Endothelial cell of umbilical vein (primary cell): ENCODE results near the gene GAS2L3. TPM values are rescaled to one million over a fixed set of nuclear protein-coding genes. Genes with fewer than 3 reads are reported as not detected.

ENCODE experiments used
- BruUV-seq: library from RNA; stranded (reverse); fragments of 400-500 nt; replicated peaks from 2 replicates; lab custom pipeline; 2021; lab: Mats Ljungman, UMichigan
- CTCF ChIA-PET: fragments of 300-600, 350-600 bp; sonication (Branson Sonifier 250); formaldehyde crosslinking; loops from one replicate; lab custom pipeline; 2021; ENCODE audit warnings: antibody characterized with exemption, inconsistent platforms; lab: Charles Lee
- POLR2A ChIA-PET: fragments of 300-600, 350-600 bp; sonication (Branson Sonifier 250); formaldehyde crosslinking; loops from one replicate; lab custom pipeline; 2021; ENCODE audit warnings: antibody characterized with exemption, inconsistent platforms; lab: Charles Lee
- DNase-seq: peaks from one replicate; pipeline ENCODE4 v3.0.0-alpha.2; 2011; ENCODE audit warnings: low read depth, low spot score
- FAIRE-seq: peaks from 2 replicates; lab custom pipeline; 2011; peaks lifted over from hg19 to GRCh38; lab: Jason Lieb, UNC
- H2AFZ ChIP-seq: 2 replicates; pipeline ENCODE4 v1.6.0; 2012; ENCODE audit warnings: low read depth, low read length, control low read depth, inconsistent platforms
- H3K27ac ChIP-seq: 2 replicates; pipeline ENCODE4 v1.5.1; 2011; ENCODE audit warnings: low read depth, mild to moderate bottlenecking, control low read depth, low read length, moderate library complexity; ENCODE audit not compliant: insufficient read depth
- H3K27me3 ChIP-seq, 2 experiments: 2 replicates each; pipeline versions ENCODE4 v1.6.0 to v1.6.1; 2011; ENCODE audit warnings: low read length in 2 of 2, mixed read lengths in 1 of 2; ENCODE audit not compliant: control insufficient read depth in 2 of 2, insufficient read depth in 2 of 2
- H3K36me3 ChIP-seq, 2 experiments: 2 replicates in 1 of 2; 3 replicates in 1 of 2; pipeline ENCODE4 v1.5.1; 2011; ENCODE audit warnings: low read length in 2 of 2, mild to moderate bottlenecking in 1 of 2, moderate library complexity in 1 of 2; ENCODE audit not compliant: control insufficient read depth in 2 of 2, insufficient read depth in 2 of 2; ENCODE audit errors: extremely low read depth in 1 of 2
- H3K4me1 ChIP-seq: 3 replicates; pipeline ENCODE4 v1.5.1; 2011; ENCODE audit warnings: mild to moderate bottlenecking, low read length; ENCODE audit not compliant: control insufficient read depth, insufficient read depth; ENCODE audit errors: extremely low read depth
- H3K4me2 ChIP-seq: 2 replicates; pipeline ENCODE4 v1.6.1; 2011; ENCODE audit warnings: low read length, control low read depth, mixed read lengths; ENCODE audit not compliant: insufficient read depth
- H3K4me3 ChIP-seq, 3 experiments: fragments of 200-600 bp in 1 of 3; sonication (generic), shearing (Covaris generic) in 1 of 3; replicated peaks in 1 of 3; 2 replicates each; pipeline ENCODE4 v1.5.1; 2011 to 2016; ENCODE audit warnings: control low read depth in 3 of 3, low read length in 3 of 3, mild to moderate bottlenecking in 2 of 3, inconsistent platforms in 1 of 3, low read depth in 1 of 3, moderate library complexity in 1 of 3; ENCODE audit not compliant: insufficient read depth in 1 of 3
- H3K79me2 ChIP-seq: 2 replicates; pipeline ENCODE4 v1.6.0; 2012; ENCODE audit warnings: low read length, inconsistent platforms; ENCODE audit not compliant: control insufficient read depth, insufficient read depth
- H3K9ac ChIP-seq: replicated peaks from 2 replicates; pipeline ENCODE3; 2011; ENCODE audit warnings: low read length, control low read depth; ENCODE audit not compliant: insufficient read depth; ENCODE audit errors: extremely low read depth
- H3K9me1 ChIP-seq: replicated peaks from 3 replicates; pipeline ENCODE4 v1.6.0; 2011; ENCODE audit warnings: mild to moderate bottlenecking, low read length; ENCODE audit not compliant: control insufficient read depth, insufficient read depth; ENCODE audit errors: extremely low read depth
- H3K9me3 ChIP-seq: replicated peaks from 2 replicates; pipeline ENCODE4 v1.5.1; 2012; ENCODE audit warnings: low read length, inconsistent platforms; ENCODE audit not compliant: control insufficient read depth, insufficient read depth
- H4K20me1 ChIP-seq: replicated peaks from 2 replicates; pipeline ENCODE3; 2011; ENCODE audit warnings: mild to moderate bottlenecking, low read length; ENCODE audit not compliant: control insufficient read depth, insufficient read depth; ENCODE audit errors: extremely low read depth
- CTCF ChIP-seq, 2 donors: IDR thresholded peaks; 1 replicate in 1 of 2; 2 replicates in 1 of 2; pipeline ENCODE4 v1.5.1; 2011; ENCODE audit warnings: low read length in 2 of 2, mild to moderate bottlenecking in 2 of 2, moderate library complexity in 2 of 2, control low read depth in 1 of 2, inconsistent platforms in 1 of 2, low read depth in 1 of 2; ENCODE audit not compliant: insufficient read depth in 1 of 2; ENCODE audit errors: extremely low read depth in 1 of 2
- EZH2 ChIP-seq: IDR thresholded peaks from 2 replicates; pipeline ENCODE4 v1.6.1; 2012; ENCODE audit warnings: borderline replicate concordance, low read depth, mild to moderate bottlenecking, moderate library complexity, low read length, inconsistent platforms; ENCODE audit not compliant: severe bottlenecking
- FOS ChIP-seq: IDR thresholded peaks from 2 replicates; pipeline ENCODE4 v1.6.1; 2011; ENCODE audit warnings: mild to moderate bottlenecking, low read length, moderate library complexity, borderline replicate concordance; ENCODE audit not compliant: insufficient read depth
- GATA2 ChIP-seq: IDR thresholded peaks from 2 replicates; pipeline ENCODE4 v1.7.0; 2011; ENCODE audit warnings: low read depth, mild to moderate bottlenecking, moderate library complexity, mixed read lengths, low read length; ENCODE audit not compliant: insufficient read length, insufficient read depth
- JUN ChIP-seq: IDR thresholded peaks from 2 replicates; pipeline ENCODE4 v1.6.1; 2011; ENCODE audit warnings: borderline replicate concordance, low read depth; ENCODE audit not compliant: insufficient read length, insufficient read depth
- MAX ChIP-seq: IDR thresholded peaks from 2 replicates; pipeline ENCODE4 v1.6.1; 2011; ENCODE audit not compliant: insufficient read depth, insufficient read length
- MYC ChIP-seq: IDR thresholded peaks from one replicate; pipeline ENCODE4 v1.6.1; 2011; ENCODE audit warnings: mild to moderate bottlenecking, low read depth, low read length
- POLR2A ChIP-seq: IDR thresholded peaks from 2 replicates; pipeline ENCODE4 v1.6.1; 2012; ENCODE audit warnings: low read depth, mild to moderate bottlenecking, control low read depth, low read length
- POLR2AphosphoS5 ChIP-seq: IDR thresholded peaks from 2 replicates; pipeline ENCODE4 v1.6.1; 2012; ENCODE audit warnings: low read depth, mild to moderate bottlenecking, control low read depth, low read length, moderate library complexity; ENCODE audit not compliant: insufficient read depth
- dilution Hi-C: fragments of 300-500 bp; cut with MboI; formaldehyde crosslinking; loops from one replicate; pipeline ENCODE4 v1.15.0; 2019; ENCODE audit warnings: low sequenced_read_pairs; ENCODE audit not compliant: extremely low pct_ligation_motif_present
- intact Hi-C: fragments of 100-400 bp; cut with micrococcal nuclease; formaldehyde crosslinking; loops from one replicate; pipeline ENCODE4 v1.10.0; 2022
- polyA plus RNA-seq, 4 experiments: library from polyadenylated mRNA; depleted of rRNA in 3 of 4; stranded (reverse) in 3 of 4; unstranded in 1 of 4; fragments of >200 nt; gene quantifications; 2 replicates each; pipeline versions ENCODE4 v1.2.1 to v1.2.3, GENCODE V29; 2011 to 2012; ENCODE audit warnings: missing spikeins in 1 of 4
- total RNA-seq: library from RNA; stranded (reverse); gene quantifications from 2 replicates; pipeline ENCODE4 v1.2.3, GENCODE V29; 2021

The GAS2L3 gene
- total and polyA plus RNA-seq, 2 donors (not counting 3 experiments of a cell fraction or from before 2014, with no cell fraction given): 6.5 to 47.1 TPM

GRCh38 chr12:100608776-100609175 lies 35.3 kb downstream of the GAS2L3 start:
- no TSS peak for BruUV-seq
- dilution Hi-C loops (no loop called here), intact Hi-C loops (no loop called here)
- CTCF ChIA-PET: interaction anchor here (1.9 kb wide), 1 partner anchor 15 kb away, joined by 8 read pairs; no protein-coding TSS in a partner anchor
- TF ChIP-seq POLR2AphosphoS5 (no peak), FOS (no peak), MAX (no peak), MYC (no peak), JUN (no peak), GATA2 (no peak), EZH2 (no peak), CTCF (IDR thresholded peaks at IDR 0.05; ENCODE audit: extremely low read depth in 1 of 2, insufficient read depth in 1 of 2, low read depth in 1 of 2, low read length in 2 of 2) (no peak), POLR2A (no peak)
- H3K27me3 ChIP-seq: no peaks in the 10 kb centered on the region
- no peak overlapping the region for H3K9ac ChIP-seq
- no peak overlapping the region for H2AFZ ChIP-seq
- no peak overlapping the region for H3K4me2 ChIP-seq
- no peak overlapping the region for H3K27ac ChIP-seq
- FAIRE-seq (no peak), DNase-seq (no peak)
- H3K9me3 ChIP-seq: no peaks in the 10 kb centered on the region
- H3K4me1 ChIP-seq: no peaks in the 10 kb centered on the region
- POLR2A ChIA-PET: no interaction called here
- no peaks in the 10 kb centered on the region for H4K20me1 ChIP-seq
- H3K79me2 ChIP-seq: peaks cover 17% of the 10 kb centered on the region
- no peak overlapping the region for H3K4me3 ChIP-seq
- peaks cover 2 to 5% of the 10 kb centered on the region in 2 experiments for H3K36me3 ChIP-seq
- no peaks in the 10 kb centered on the region for H3K9me1 ChIP-seq
